ENCODE results near the gene RAB40C.

RAB40C gene

DNA sequence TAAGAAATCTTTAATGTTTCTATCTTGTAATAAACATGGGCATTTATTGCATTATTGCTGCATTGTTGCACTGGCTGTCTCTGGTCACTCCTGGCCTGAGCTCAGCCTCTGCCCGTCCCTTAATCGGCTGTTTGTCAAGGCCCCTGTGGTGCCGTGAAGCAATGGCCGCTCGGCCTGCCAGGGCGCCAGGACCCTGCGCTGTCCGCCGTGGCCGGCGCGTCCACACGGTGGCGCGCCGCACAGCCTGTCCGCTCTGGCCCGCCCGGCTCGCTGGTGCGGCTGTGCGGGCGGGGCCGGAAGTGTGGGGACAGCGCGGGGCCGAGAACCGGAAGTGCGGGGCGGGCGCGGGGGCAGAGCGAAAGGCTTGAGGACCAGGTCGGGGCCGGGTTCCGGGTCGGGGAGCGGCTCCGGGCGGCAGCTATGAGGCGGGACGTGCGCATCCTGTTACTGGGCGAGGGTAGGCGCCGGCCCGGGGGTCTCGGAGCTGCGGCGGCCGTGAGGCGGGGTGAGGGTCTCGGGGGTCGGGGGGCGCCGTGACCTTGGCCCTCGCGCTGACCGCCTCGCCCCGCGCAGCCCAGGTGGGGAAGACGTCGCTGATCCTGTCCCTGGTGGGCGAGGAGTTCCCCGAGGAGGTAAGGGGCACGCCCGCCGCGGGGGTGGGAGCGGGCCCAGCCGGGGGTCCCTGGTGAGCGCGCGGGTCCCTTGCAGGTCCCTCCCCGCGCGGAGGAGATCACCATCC is 78.1 kb downstream of the RAB40C start, which contains the start of gene RHOT2:
RHOT2 (plus strand) TSS at position 353 of the 739 bp plus-strand sequence; CDS start at position 421, 68 bp downstream.
- H3K9ac ChIP-seq (ENCODE audit: low read depth, low read length, poor library complexity, severe bottlenecking), result peak within 1 kb of the TSS; percentile 90
- no peaks in the 10 kb centered on the region for H3K9me2 ChIP-seq (replicated peaks; ENCODE audit: low read depth, low read length)
- no peaks in the 10 kb centered on the region for H4K20me1 ChIP-seq (ENCODE audit: insufficient read depth, low read length, poor library complexity, severe bottlenecking)
- TF ChIP-seq EZH2phosphoT487 (IDR thresholded peaks at IDR 0.05; ENCODE audit: borderline replicate concordance), result no peak
- TF ChIP-seq, protein P1, sequence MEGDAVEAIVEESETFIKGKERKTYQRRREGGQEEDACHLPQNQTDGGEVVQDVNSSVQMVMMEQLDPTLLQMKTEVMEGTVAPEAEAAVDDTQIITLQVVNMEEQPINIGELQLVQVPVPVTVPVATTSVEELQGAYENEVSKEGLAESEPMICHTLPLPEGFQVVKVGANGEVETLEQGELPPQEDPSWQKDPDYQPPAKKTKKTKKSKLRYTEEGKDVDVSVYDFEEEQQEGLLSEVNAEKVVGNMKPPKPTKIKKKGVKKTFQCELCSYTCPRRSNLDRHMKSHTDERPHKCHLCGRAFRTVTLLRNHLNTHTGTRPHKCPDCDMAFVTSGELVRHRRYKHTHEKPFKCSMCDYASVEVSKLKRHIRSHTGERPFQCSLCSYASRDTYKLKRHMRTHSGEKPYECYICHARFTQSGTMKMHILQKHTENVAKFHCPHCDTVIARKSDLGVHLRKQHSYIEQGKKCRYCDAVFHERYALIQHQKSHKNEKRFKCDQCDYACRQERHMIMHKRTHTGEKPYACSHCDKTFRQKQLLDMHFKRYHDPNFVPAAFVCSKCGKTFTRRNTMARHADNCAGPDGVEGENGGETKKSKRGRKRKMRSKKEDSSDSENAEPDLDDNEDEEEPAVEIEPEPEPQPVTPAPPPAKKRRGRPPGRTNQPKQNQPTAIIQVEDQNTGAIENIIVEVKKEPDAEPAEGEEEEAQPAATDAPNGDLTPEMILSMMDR (conservative IDR thresholded peaks at IDR 0.05; ENCODE audit: low read length), result peak; percentile 60
- peak within 1 kb of the TSS; percentile 67 for H3K4me2 ChIP-seq (ENCODE audit: low read depth, low read length, poor library complexity, severe bottlenecking)
- peak within 1 kb of the TSS; percentile 80 for H3K4me3 ChIP-seq (ENCODE audit: low read length, poor library complexity, severe bottlenecking)
- no peaks in the 10 kb centered on the region for H3K36me3 ChIP-seq (ENCODE audit: insufficient read depth, low read length)
- H3F3A ChIP-seq (ENCODE audit: low read depth), result no peaks in the 10 kb centered on the region
- peaks cover 5% of the 10 kb centered on the region for H3K4me1 ChIP-seq (ENCODE audit: insufficient read depth, low read length, poor library complexity, severe bottlenecking)
- peaks cover 17% of the 10 kb centered on the region; the same call in 1 of the 2 replicates for H3K79me2 ChIP-seq (ENCODE audit: insufficient read depth, low read length)
- H3K9me3 ChIP-seq (ENCODE audit: insufficient read depth, low read depth, low read length), result no peaks in the 10 kb centered on the region
- H2AFZ ChIP-seq (ENCODE audit: low read length), result peak within 1 kb of the TSS; percentile 72; the same call in 1 of the 2 replicates
- no peaks in the 10 kb centered on the region for H3K27me3 ChIP-seq (ENCODE audit: insufficient read depth, low read length, poor library complexity, severe bottlenecking)

DNA sequence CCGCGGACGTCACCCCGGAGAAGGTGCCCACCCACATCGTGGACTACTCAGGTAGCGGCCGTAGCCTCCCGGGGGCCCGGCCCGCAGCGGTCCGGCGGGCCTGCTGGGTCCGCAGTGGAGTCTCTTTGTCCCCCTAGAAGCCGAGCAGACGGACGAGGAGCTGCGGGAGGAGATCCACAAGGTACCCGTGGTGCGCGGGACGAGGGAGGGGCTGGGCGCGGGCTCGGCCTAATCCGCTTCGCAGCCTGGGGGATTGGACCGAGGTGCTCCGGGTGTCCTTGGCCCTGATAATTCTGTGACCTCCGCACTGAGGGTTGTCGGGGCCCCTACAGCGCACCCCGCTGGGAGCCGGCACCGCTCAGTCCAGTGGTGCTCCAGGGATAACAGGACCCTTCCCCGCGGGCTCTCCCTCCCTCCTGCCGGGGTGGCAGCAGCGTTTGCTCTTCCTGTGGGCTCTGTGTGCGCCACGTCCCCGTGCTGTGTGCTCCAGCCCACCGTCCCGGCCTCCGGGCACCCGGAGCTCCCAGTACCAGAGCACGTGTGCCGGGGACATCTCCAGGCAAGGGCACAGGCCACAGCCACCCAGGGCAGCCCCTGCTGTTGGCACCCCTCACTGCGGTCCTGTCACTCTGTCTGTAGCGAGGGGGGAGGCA is 78.8 kb downstream of the RAB40C start:
- Histone ChIP-seq H3K4me2 (ENCODE audit: low read depth, low read length, poor library complexity, severe bottlenecking) (peak overlapping the region; percentile 67), H3K9me3 (ENCODE audit: insufficient read depth, low read depth, low read length) (no peaks in the 10 kb centered on the region), H3K27me3 (ENCODE audit: insufficient read depth, low read length, poor library complexity, severe bottlenecking) (no peaks in the 10 kb centered on the region), H3K4me3 (ENCODE audit: low read length, poor library complexity, severe bottlenecking) (peak overlapping the region; percentile 80), H4K20me1 (ENCODE audit: insufficient read depth, low read length, poor library complexity, severe bottlenecking) (no peaks in the 10 kb centered on the region), H3K4me1 (ENCODE audit: insufficient read depth, low read length, poor library complexity, severe bottlenecking) (peaks cover 5% of the 10 kb centered on the region), H3K9me2 (replicated peaks; ENCODE audit: low read depth, low read length) (no peaks in the 10 kb centered on the region), H2AFZ (ENCODE audit: low read length) (0 out of 2 replicates have a peak overlapping the region, but pooled peaks have one; percentile 45), H3F3A (ENCODE audit: low read depth) (no peaks in the 10 kb centered on the region), H3K9ac (ENCODE audit: low read depth, low read length, poor library complexity, severe bottlenecking) (peak overlapping the region; percentile 90), H3K79me2 (ENCODE audit: insufficient read depth, low read length) (peaks cover 17% of the 10 kb centered on the region; the same call in 1 of the 2 replicates), H3K36me3 (ENCODE audit: insufficient read depth, low read length) (no peaks in the 10 kb centered on the region)
- TF ChIP-seq EZH2phosphoT487 (IDR thresholded peaks at IDR 0.05; ENCODE audit: borderline replicate concordance), result no peak
- TF ChIP-seq, protein P1 (conservative IDR thresholded peaks at IDR 0.05; ENCODE audit: low read length), result no peak

- H3F3A ChIP-seq (ENCODE audit: low read depth), result no peaks in the 10 kb centered on the region
- no peaks in the 10 kb centered on the region for H3K9me3 ChIP-seq (ENCODE audit: insufficient read depth, low read depth, low read length)
- H3K4me3 ChIP-seq (ENCODE audit: low read length, poor library complexity, severe bottlenecking), result no peak overlapping the region
- H3K79me2 ChIP-seq (ENCODE audit: insufficient read depth, low read length), result peaks cover 17% of the 10 kb centered on the region; the same call in 1 of the 2 replicates
- H3K27me3 ChIP-seq (ENCODE audit: insufficient read depth, low read length, poor library complexity, severe bottlenecking), result no peaks in the 10 kb centered on the region
- peak overlapping the region; percentile 67 for H3K4me2 ChIP-seq (ENCODE audit: low read depth, low read length, poor library complexity, severe bottlenecking)
- TF ChIP-seq EZH2phosphoT487 (IDR thresholded peaks at IDR 0.05; ENCODE audit: borderline replicate concordance), result no peak
- TF ChIP-seq, protein P1 (conservative IDR thresholded peaks at IDR 0.05; ENCODE audit: low read length), result no peak
- H4K20me1 ChIP-seq (ENCODE audit: insufficient read depth, low read length, poor library complexity, severe bottlenecking), result no peaks in the 10 kb centered on the region
- no peak overlapping the region for H2AFZ ChIP-seq (ENCODE audit: low read length)
- peaks cover 5% of the 10 kb centered on the region for H3K4me1 ChIP-seq (ENCODE audit: insufficient read depth, low read length, poor library complexity, severe bottlenecking)
- no peak overlapping the region for H3K9ac ChIP-seq (ENCODE audit: low read depth, low read length, poor library complexity, severe bottlenecking)
- H3K36me3 ChIP-seq (ENCODE audit: insufficient read depth, low read length), result no peaks in the 10 kb centered on the region
- H3K9me2 ChIP-seq (replicated peaks; ENCODE audit: low read depth, low read length), result no peaks in the 10 kb centered on the region
Measured at GRCh38 chr16:669666-670065, 79.8 kb downstream of the RAB40C start.

All from Loucy (cell line).